GM12878 (cell line): ENCODE data around the gene RTCA. TPM values are rescaled to one million over a fixed set of nuclear protein-coding genes. Genes with fewer than 3 reads are reported as not detected.

Source experiments
- CHD1 ChIP-seq: IDR thresholded peaks from 2 replicates; pipeline ENCODE4 v1.6.1; 2012; ENCODE audit warnings: low read depth, low read length, improper control_type of control experiment
- ETV6 ChIP-seq, 2 experiments: fragments of 450-650 bp in 1 of 2; IDR thresholded peaks in 1 of 2; conservative IDR thresholded peaks in 1 of 2; 2 replicates each; pipeline ENCODE4 v1.6.1; 2014; ENCODE audit warnings: antibody characterized with exemption in 1 of 2, borderline replicate concordance in 1 of 2, low read depth in 1 of 2, mild to moderate bottlenecking in 1 of 2, moderate library complexity in 1 of 2
- FOXM1 ChIP-seq: IDR thresholded peaks from 2 replicates; pipeline ENCODE4 v1.6.1; 2012; ENCODE audit warnings: low read depth, mild to moderate bottlenecking, inconsistent platforms, low read length, moderate library complexity
- GABPA ChIP-seq: IDR thresholded peaks from 2 replicates; pipeline ENCODE4 v1.6.1; 2014; ENCODE audit warnings: antibody characterized with exemption, low read depth, mild to moderate bottlenecking, inconsistent platforms
- HDAC6 ChIP-seq: fragments of 200-600 bp; sonication (generic); IDR thresholded peaks from one replicate; pipeline ENCODE4 v1.8.0; 2017; ENCODE audit warnings: antibody characterized with exemption; ENCODE audit not compliant: unreplicated experiment
- LARP7 ChIP-seq: fragments of 450-650 bp; IDR thresholded peaks from 2 replicates; pipeline ENCODE4 v1.6.1; 2017; ENCODE audit warnings: mild to moderate bottlenecking
- MTA3 ChIP-seq: IDR thresholded peaks from 2 replicates; pipeline ENCODE4 v1.6.1; 2012; ENCODE audit warnings: low read length, inconsistent platforms, borderline replicate concordance
- NFYB ChIP-seq: IDR thresholded peaks from 2 replicates; pipeline ENCODE4 v1.6.1; 2011; ENCODE audit warnings: low read depth, mild to moderate bottlenecking, low read length, improper control_type of control experiment, moderate library complexity; ENCODE audit not compliant: insufficient read depth
- NR2F1 ChIP-seq: fragments of 450-650 bp; conservative IDR thresholded peaks from 2 replicates; pipeline ENCODE4 v1.6.1; 2017; ENCODE audit warnings: mild to moderate bottlenecking
- PAX8 ChIP-seq: fragments of 450-650 bp; IDR thresholded peaks from 2 replicates; pipeline ENCODE4 v1.6.1; 2017; ENCODE audit warnings: mild to moderate bottlenecking, moderate library complexity
- RFX5 ChIP-seq: IDR thresholded peaks from 2 replicates; pipeline ENCODE4 v1.6.1; 2011; ENCODE audit warnings: low read depth, low read length, improper control_type of control experiment
- RUNX3 ChIP-seq: IDR thresholded peaks from 2 replicates; pipeline ENCODE4 v1.6.1; 2012; ENCODE audit warnings: low read length, inconsistent platforms
- SIN3A ChIP-seq: IDR thresholded peaks from 2 replicates; pipeline ENCODE4 v1.6.1; 2012; ENCODE audit warnings: low read depth, low read length, improper control_type of control experiment
- SMAD1 ChIP-seq: fragments of 450-650 bp; IDR thresholded peaks from 2 replicates; pipeline ENCODE4 v1.6.1; 2018; ENCODE audit warnings: mild to moderate bottlenecking, low read depth; ENCODE audit not compliant: partially characterized antibody
- SPI1 ChIP-seq: IDR thresholded peaks from 2 replicates; pipeline ENCODE4 v1.6.1; 2011; ENCODE audit warnings: low read depth, mild to moderate bottlenecking, low read length, moderate library complexity, borderline replicate concordance; ENCODE audit not compliant: insufficient read depth
- SREBF1 ChIP-seq: IDR thresholded peaks from 2 replicates; pipeline ENCODE4 v1.6.1; 2012; ENCODE audit warnings: mild to moderate bottlenecking, low read length
- TAF1 ChIP-seq: IDR thresholded peaks from 2 replicates; pipeline ENCODE4 v1.6.1; 2011; ENCODE audit warnings: mild to moderate bottlenecking, low read depth, low read length, borderline replicate concordance
- TARDBP ChIP-seq: IDR thresholded peaks from 2 replicates; pipeline ENCODE4 v1.6.1; 2016; ENCODE audit warnings: borderline replicate concordance
- TCF3 ChIP-seq: IDR thresholded peaks from 2 replicates; pipeline ENCODE4 v1.6.1; 2012; ENCODE audit warnings: low read depth, mild to moderate bottlenecking, low read length, borderline replicate concordance; ENCODE audit not compliant: insufficient read depth
- polyA plus RNA-seq, 11 experiments: library from polyadenylated mRNA; depleted of rRNA in 4 of 11; unstranded in 6 of 11; stranded (reverse) in 5 of 11; fragments of >200 nt; fragmentation: Nextera tagmentation in 4 of 11; fragmentation: Illumina TruSeq in 1 of 11; extraction: Ambion mirVana in 4 of 11; extraction: Trizol in 1 of 11; gene quantifications; 1 replicate in 1 of 11; 2 replicates in 10 of 11; pipeline versions ENCODE4 v1.2.1 to v1.2.3, GENCODE V29; 2011 to 2016; ENCODE audit warnings: inconsistent platforms in 2 of 11, missing spikeins in 2 of 11, low read depth in 1 of 11
- total RNA-seq, 4 experiments: library from RNA; depleted of rRNA in 3 of 4; stranded (reverse); fragments of >200 nt in 3 of 4; fragmentation: Illumina TruSeq in 1 of 4; extraction: Trizol in 1 of 4; gene quantifications; 2 replicates each; pipeline versions ENCODE4 v1.2.1 to v1.2.3, GENCODE V29; 2013 to 2021
- TF ChIP-seq, protein P1 (sequence below): fragments of 450-650 bp; IDR thresholded peaks from 2 replicates; pipeline ENCODE4 v1.6.1; 2017; ENCODE audit warnings: low read depth, mild to moderate bottlenecking, moderate library complexity
- TF ChIP-seq, protein P2 (sequence below): fragments of 450-650 bp; IDR thresholded peaks from 2 replicates; pipeline ENCODE4 v1.6.1; 2017; ENCODE audit warnings: mild to moderate bottlenecking, moderate library complexity
- TF ChIP-seq, protein P3 (sequence below): fragments of 450-650 bp; IDR thresholded peaks from 2 replicates; pipeline ENCODE4 v1.6.1; 2018; ENCODE audit warnings: borderline replicate concordance, mild to moderate bottlenecking; ENCODE audit not compliant: partially characterized antibody

Gene RTCA
- total and polyA plus RNA-seq, 10 of the 15 experiments (the other 5 are each of a cell fraction or from before 2014, with no cell fraction given) = 10.3 to 63.5 (median 37.3) TPM

DNA sequence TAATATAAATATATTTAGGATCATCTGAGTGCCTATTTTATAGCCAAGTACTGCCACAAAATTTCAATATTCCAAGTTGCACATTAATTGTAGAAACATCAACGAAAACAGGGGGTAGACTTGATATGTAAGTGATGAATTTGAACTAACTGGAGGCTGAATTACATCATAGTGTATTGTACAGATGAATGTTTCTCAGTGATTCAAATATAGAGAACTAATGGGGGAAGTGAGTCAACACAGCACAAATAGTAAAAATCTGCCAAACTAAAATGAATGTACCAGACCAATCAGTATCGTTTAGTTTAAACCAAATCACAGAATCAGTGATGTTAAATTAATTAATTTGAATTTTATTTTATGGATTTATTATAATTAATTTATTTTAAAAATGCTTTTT, 42.8 kb downstream of the RTCA start (continued):
- no peak for TF ChIP-seq CHD1
- TF ChIP-seq SMAD1 = no peak
- TF ChIP-seq, protein P1, sequence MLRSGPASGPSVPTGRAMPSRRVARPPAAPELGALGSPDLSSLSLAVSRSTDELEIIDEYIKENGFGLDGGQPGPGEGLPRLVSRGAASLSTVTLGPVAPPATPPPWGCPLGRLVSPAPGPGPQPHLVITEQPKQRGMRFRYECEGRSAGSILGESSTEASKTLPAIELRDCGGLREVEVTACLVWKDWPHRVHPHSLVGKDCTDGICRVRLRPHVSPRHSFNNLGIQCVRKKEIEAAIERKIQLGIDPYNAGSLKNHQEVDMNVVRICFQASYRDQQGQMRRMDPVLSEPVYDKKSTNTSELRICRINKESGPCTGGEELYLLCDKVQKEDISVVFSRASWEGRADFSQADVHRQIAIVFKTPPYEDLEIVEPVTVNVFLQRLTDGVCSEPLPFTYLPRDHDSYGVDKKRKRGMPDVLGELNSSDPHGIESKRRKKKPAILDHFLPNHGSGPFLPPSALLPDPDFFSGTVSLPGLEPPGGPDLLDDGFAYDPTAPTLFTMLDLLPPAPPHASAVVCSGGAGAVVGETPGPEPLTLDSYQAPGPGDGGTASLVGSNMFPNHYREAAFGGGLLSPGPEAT = no peak
- no peak for TF ChIP-seq SREBF1
- no peak for TF ChIP-seq RFX5
- peak; percentile 36; the same call in 1 of the 2 replicates for TF ChIP-seq FOXM1
- TF ChIP-seq MTA3 = no peak
- TF ChIP-seq TAF1 = no peak
- TF ChIP-seq TARDBP = no peak
- TF ChIP-seq, protein P2, sequence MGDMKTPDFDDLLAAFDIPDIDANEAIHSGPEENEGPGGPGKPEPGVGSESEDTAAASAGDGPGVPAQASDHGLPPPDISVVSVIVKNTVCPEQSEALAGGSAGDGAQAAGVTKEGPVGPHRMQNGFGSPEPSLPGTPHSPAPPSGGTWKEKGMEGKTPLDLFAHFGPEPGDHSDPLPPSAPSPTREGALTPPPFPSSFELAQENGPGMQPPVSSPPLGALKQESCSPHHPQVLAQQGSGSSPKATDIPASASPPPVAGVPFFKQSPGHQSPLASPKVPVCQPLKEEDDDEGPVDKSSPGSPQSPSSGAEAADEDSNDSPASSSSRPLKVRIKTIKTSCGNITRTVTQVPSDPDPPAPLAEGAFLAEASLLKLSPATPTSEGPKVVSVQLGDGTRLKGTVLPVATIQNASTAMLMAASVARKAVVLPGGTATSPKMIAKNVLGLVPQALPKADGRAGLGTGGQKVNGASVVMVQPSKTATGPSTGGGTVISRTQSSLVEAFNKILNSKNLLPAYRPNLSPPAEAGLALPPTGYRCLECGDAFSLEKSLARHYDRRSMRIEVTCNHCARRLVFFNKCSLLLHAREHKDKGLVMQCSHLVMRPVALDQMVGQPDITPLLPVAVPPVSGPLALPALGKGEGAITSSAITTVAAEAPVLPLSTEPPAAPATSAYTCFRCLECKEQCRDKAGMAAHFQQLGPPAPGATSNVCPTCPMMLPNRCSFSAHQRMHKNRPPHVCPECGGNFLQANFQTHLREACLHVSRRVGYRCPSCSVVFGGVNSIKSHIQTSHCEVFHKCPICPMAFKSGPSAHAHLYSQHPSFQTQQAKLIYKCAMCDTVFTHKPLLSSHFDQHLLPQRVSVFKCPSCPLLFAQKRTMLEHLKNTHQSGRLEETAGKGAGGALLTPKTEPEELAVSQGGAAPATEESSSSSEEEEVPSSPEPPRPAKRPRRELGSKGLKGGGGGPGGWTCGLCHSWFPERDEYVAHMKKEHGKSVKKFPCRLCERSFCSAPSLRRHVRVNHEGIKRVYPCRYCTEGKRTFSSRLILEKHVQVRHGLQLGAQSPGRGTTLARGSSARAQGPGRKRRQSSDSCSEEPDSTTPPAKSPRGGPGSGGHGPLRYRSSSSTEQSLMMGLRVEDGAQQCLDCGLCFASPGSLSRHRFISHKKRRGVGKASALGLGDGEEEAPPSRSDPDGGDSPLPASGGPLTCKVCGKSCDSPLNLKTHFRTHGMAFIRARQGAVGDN = no peak
- TF ChIP-seq TCF3 = no peak
- peak; percentile 50; the same call in 1 of the 2 replicates for TF ChIP-seq GABPA
- peak; percentile 46; the same call in 1 of the 2 replicates for TF ChIP-seq RUNX3
- no peak for TF ChIP-seq HDAC6
- TF ChIP-seq NR2F1 = no peak
- no peak for TF ChIP-seq NFYB
- TF ChIP-seq, protein P3, sequence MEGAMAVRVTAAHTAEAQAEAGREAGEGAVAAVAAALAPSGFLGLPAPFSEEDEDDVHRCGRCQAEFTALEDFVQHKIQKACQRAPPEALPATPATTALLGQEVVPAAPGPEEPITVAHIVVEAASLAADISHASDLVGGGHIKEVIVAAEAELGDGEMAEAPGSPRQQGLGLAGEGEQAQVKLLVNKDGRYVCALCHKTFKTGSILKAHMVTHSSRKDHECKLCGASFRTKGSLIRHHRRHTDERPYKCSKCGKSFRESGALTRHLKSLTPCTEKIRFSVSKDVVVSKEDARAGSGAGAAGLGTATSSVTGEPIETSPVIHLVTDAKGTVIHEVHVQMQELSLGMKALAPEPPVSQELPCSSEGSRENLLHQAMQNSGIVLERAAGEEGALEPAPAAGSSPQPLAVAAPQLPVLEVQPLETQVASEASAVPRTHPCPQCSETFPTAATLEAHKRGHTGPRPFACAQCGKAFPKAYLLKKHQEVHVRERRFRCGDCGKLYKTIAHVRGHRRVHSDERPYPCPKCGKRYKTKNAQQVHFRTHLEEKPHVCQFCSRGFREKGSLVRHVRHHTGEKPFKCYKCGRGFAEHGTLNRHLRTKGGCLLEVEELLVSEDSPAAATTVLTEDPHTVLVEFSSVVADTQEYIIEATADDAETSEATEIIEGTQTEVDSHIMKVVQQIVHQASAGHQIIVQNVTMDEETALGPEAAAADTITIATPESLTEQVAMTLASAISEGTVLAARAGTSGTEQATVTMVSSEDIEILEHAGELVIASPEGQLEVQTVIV = no peak
- no peak; a peak in 1 of 4 replicates for TF ChIP-seq ETV6 (conservative IDR thresholded peaks at IDR 0.05 in 1 of 2, IDR thresholded peaks at IDR 0.05 in 1 of 2; ENCODE audit: borderline replicate concordance in 1 of 2, low read depth in 1 of 2)
- TF ChIP-seq PAX8 = no peak
- TF ChIP-seq LARP7 = no peak
- TF ChIP-seq SIN3A = no peak
- TF ChIP-seq SPI1 = peak; percentile 10; the same call in 1 of the 2 replicates
